ENCODE measurements around the gene AGXT.

The AGXT gene

GRCh38 chr2:240886678-240887609 lies 18.3 kb downstream of the AGXT start:
- no peak for DNase-seq

- DNase-seq, result no peak
Observed at GRCh38 chr2:240887631-240888030, 19.0 kb downstream of the AGXT start.

GRCh38 chr2:240888130-240888889 lies 19.7 kb downstream of the AGXT start:
- no peak for DNase-seq

- no peak for DNase-seq
Observed at GRCh38 chr2:240888890-240889573, 20.4 kb downstream of the AGXT start.

- DNase-seq, result no peak
Observed at GRCh38 chr2:240889601-240890560, 21.3 kb downstream of the AGXT start.

- no peak for DNase-seq
Observed at GRCh38 chr2:240890691-240891090, 22.1 kb downstream of the AGXT start.

- DNase-seq, result no peak
Observed at GRCh38 chr2:240891492-240892340, 23.1 kb downstream of the AGXT start.

GRCh38 chr2:240892356-240892755 lies 23.7 kb downstream of the AGXT start:
- no peak for DNase-seq

GRCh38 chr2:240892925-240893324 lies 24.3 kb downstream of the AGXT start:
- DNase-seq, result no peak

GRCh38 chr2:240893363-240893844 lies 24.8 kb downstream of the AGXT start:
- DNase-seq, result no peak

GRCh38 chr2:240894006-240894405 lies 25.4 kb downstream of the AGXT start:
- DNase-seq, result no peak

- no peak for DNase-seq
Observed at GRCh38 chr2:240894836-240895558, 26.4 kb downstream of the AGXT start.

GRCh38 chr2:240895656-240896388 lies 27.2 kb downstream of the AGXT start, which contains the start of gene MAB21L4:
TSS of gene MAB21L4 (minus strand) at chr2:240896156. CDS start at chr2:240895997, 159 bp downstream.
- DNase-seq, result no peak

- no peak for DNase-seq
Observed at GRCh38 chr2:240896394-240896793, 27.8 kb downstream of the AGXT start.

GRCh38 chr2:240896871-240897692 lies 28.5 kb downstream of the AGXT start:
- DNase-seq, result no peak

- DNase-seq, result no peak
Observed at GRCh38 chr2:240898108-240898730, 29.6 kb downstream of the AGXT start.

GRCh38 chr2:240898731-240899467 lies 30.3 kb downstream of the AGXT start:
- no peak for DNase-seq

Measured in T-helper 9 cell (primary cell).